A549 (cell line): ENCODE measurements around the gene FNDC10. TPM values are rescaled to one million over a fixed set of nuclear protein-coding genes. Genes with fewer than 3 reads are reported as not detected.
"Not testable (repeated sequence)": the region's sequence is repeated elsewhere in the genome, so short reads cannot be mapped to it uniquely, and the experiment has no call there.

ENCODE experiments used
- ATAC-seq, 2 experiments: fragments of 200-7000 bp in 1 of 2; fragments of >200 bp in 1 of 2; cut with Nextera tagmentation in 1 of 2; cut with Tn5 transposase in 1 of 2; 3 replicates each; pipeline versions ENCODE4 v1.8.0 to v1.9.1; 2018 to 2020; ENCODE audit warnings: mild to moderate bottlenecking in 1 of 2, moderate library complexity in 1 of 2
- CTCF ChIA-PET: fragments of 300-600 bp; sonication (Branson Sonifier 250); formaldehyde crosslinking; extraction: SDS; loops from one replicate; lab custom pipeline; 2021; ENCODE audit warnings: antibody characterized with exemption, inconsistent platforms; lab: Yijun Ruan, JAX
- POLR2A ChIA-PET: fragments of 350-600 bp; formaldehyde crosslinking; extraction: SDS; loops from one replicate; lab custom pipeline; 2021; ENCODE audit warnings: antibody characterized with exemption, inconsistent platforms; lab: Yijun Ruan, JAX
- DNase-seq, 2 experiments: peaks; one replicate each; pipeline versions ENCODE4 v3.0.0 to v3.0.0-alpha.2; 2011 to 2016; ENCODE audit warnings: low read depth in 1 of 2, low spot score in 1 of 2
- FAIRE-seq: peaks from 2 replicates; lab custom pipeline; 2011; peaks lifted over from hg19 to GRCh38; lab: Jason Lieb, UNC
- H3K27ac ChIP-seq, 2 experiments: fragments of >200 bp; sonication (Bioruptor Twin); formaldehyde crosslinking; 3 replicates each; pipeline ENCODE4 v1.5.1; 2016 to 2017
- H3K4me1 ChIP-seq: fragments of >200 bp; sonication (Bioruptor Twin); formaldehyde crosslinking; 3 replicates; pipeline ENCODE4 v1.6.1; 2016
- H3K4me2 ChIP-seq: fragments of >200 bp; sonication (Bioruptor Twin); formaldehyde crosslinking; 3 replicates; pipeline ENCODE4 v1.6.1; 2016
- H3K4me3 ChIP-seq: fragments of >200 bp; sonication (Bioruptor Twin); formaldehyde crosslinking; 3 replicates; pipeline ENCODE4 v1.5.1; 2016
- H3K9me3 ChIP-seq: fragments of >200 bp; sonication (Bioruptor Twin); formaldehyde crosslinking; 3 replicates; pipeline ENCODE4 v1.6.1; 2016
- CBX8 ChIP-seq: fragments of 200-600 bp; sonication (generic); IDR thresholded peaks from 2 replicates; pipeline ENCODE4 v1.6.1; 2016
- CEBPB ChIP-seq, 2 experiments: fragments of >200 bp in 1 of 2; sonication (Bioruptor Twin) in 1 of 2; formaldehyde crosslinking in 1 of 2; IDR thresholded peaks; 2 replicates each; pipeline ENCODE4 v1.6.1; 2012 to 2016
- CHD2 ChIP-seq: fragments of 150-350 bp; IDR thresholded peaks from 2 replicates; pipeline ENCODE4 v1.6.1; 2014; ENCODE audit warnings: low read length; ENCODE audit not compliant: partially characterized antibody
- CHD4 ChIP-seq: fragments of 200-600 bp; sonication (generic); IDR thresholded peaks from 2 replicates; pipeline ENCODE4 v1.6.1; 2016; ENCODE audit warnings: antibody characterized with exemption, mild to moderate bottlenecking, borderline replicate concordance
- EHF ChIP-seq: fragments of 250-450 bp; sonication (Bioruptor Pico); IDR thresholded peaks from 2 replicates; pipeline ENCODE4 v1.5.0; 2020; ENCODE audit warnings: mild to moderate bottlenecking
- EP300 ChIP-seq, 2 experiments: fragments of >200 bp; sonication (Bioruptor Twin); formaldehyde crosslinking; IDR thresholded peaks; 2 replicates in 1 of 2; 3 replicates in 1 of 2; pipeline ENCODE4 v1.6.1; 2016 to 2017
- FOSB ChIP-seq: fragments of 250-450 bp; sonication (Bioruptor Pico); IDR thresholded peaks from 2 replicates; pipeline ENCODE4 v1.5.0; 2020; ENCODE audit warnings: mild to moderate bottlenecking, moderate library complexity
- FOSL2 ChIP-seq, 2 experiments: fragments of 450-650 bp in 1 of 2; fragments of >200 bp in 1 of 2; sonication (Bioruptor Twin) in 1 of 2; formaldehyde crosslinking; IDR thresholded peaks; 2 replicates each; pipeline versions ENCODE4 v1.5.0 to v1.6.1; 2016 to 2020; ENCODE audit warnings: mild to moderate bottlenecking in 1 of 2, moderate library complexity in 1 of 2
- FOXS1 ChIP-seq: fragments of 250-450 bp; sonication (Bioruptor Pico); IDR thresholded peaks from 2 replicates; pipeline ENCODE4 v1.5.0; 2020; ENCODE audit warnings: mild to moderate bottlenecking, moderate library complexity
- HOXB13 ChIP-seq: fragments of 250-450 bp; sonication (Bioruptor Pico); IDR thresholded peaks from 2 replicates; pipeline ENCODE4 v1.5.0; 2020; ENCODE audit warnings: low read depth, mild to moderate bottlenecking, moderate library complexity
- JUNB ChIP-seq: fragments of >200 bp; sonication (Bioruptor Twin); formaldehyde crosslinking; IDR thresholded peaks from 2 replicates; pipeline ENCODE4 v1.6.1; 2016
- MAZ ChIP-seq: fragments of 150-350 bp; IDR thresholded peaks from 2 replicates; pipeline ENCODE4 v1.6.1; 2014; ENCODE audit warnings: antibody characterized with exemption, low read depth, low read length, borderline replicate concordance
- RNF2 ChIP-seq: fragments of 200-600 bp; sonication (generic); IDR thresholded peaks from 2 replicates; pipeline ENCODE4 v1.6.1; 2016; ENCODE audit warnings: low read depth, mild to moderate bottlenecking, antibody characterized with exemption, moderate library complexity, borderline replicate concordance
- TFCP2L1 ChIP-seq: fragments of 250-450 bp; sonication (Bioruptor Pico); IDR thresholded peaks from 2 replicates; pipeline ENCODE4 v1.5.0; 2021; ENCODE audit warnings: mild to moderate bottlenecking
- TP53 ChIP-seq: fragments of 250-450 bp; sonication (Bioruptor Pico); IDR thresholded peaks from 2 replicates; pipeline ENCODE4 v1.5.0; 2021; ENCODE audit warnings: mild to moderate bottlenecking, moderate library complexity
- WGBS: methylation state at CpG from one replicate; pipeline ENCODE4 v1.1.6; 2017; ENCODE audit errors: missing lambda C conversion rate; 5-methylcytosine and 5-hydroxymethylcytosine counted together
- polyA plus RNA-seq, 4 experiments: library from polyadenylated mRNA; depleted of rRNA in 3 of 4; stranded (reverse); fragments of >200 nt; fragmentation: RNase III in 1 of 4; extraction: RNeasy Plus Mini Kit Qiagen cat#74134 plus additional on column Dnase treatment in 1 of 4; gene quantifications; 2 replicates in 3 of 4; 3 replicates in 1 of 4; pipeline ENCODE4 v1.2.3, GENCODE V29; 2011 to 2017
- TF ChIP-seq, protein P1 (sequence below): fragments of 150-350 bp; IDR thresholded peaks from 2 replicates; pipeline ENCODE4 v1.6.1; 2014; ENCODE audit warnings: low read depth, mild to moderate bottlenecking, low read length
- TF ChIP-seq, protein P2 (sequence below): fragments of >200 bp; sonication (Bioruptor Twin); formaldehyde crosslinking; IDR thresholded peaks from 2 replicates; pipeline ENCODE4 v1.6.1; 2016

Gene FNDC10
- polyA plus RNA-seq, 2 of the 4 experiments (the other 2 are of a cell fraction): 0.56 to 4.0 TPM

DNA sequence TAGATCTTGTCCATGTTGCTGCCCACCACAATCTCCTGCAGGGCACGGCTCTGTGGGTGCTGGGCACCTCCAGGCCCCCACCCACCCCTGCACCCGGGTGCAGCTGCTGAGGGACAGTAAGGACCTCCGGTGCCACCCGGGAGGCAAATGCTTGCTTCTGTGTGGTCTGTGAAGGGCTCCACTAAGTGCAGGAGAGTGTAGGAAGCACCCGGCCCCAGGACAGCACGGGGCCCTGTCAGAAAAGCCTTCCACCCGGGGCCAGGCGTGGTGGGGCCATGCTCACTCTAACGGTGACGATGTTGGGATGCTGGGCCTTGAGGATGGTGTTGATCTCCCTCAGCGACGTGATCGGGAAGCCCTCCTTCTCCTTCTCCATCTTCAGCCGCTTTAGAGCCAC lies 37.5 kb upstream of the FNDC10 start:
- WGBS: 98% methylated on average over 7 of the region's 14 CpGs
- H3K27ac ChIP-seq, DNase-seq, H3K4me2 ChIP-seq, POLR2A ChIA-PET, H3K9me3 ChIP-seq, H3K4me1 ChIP-seq, CTCF ChIA-PET, ATAC-seq, H3K4me3 ChIP-seq, FAIRE-seq: not testable (repeated sequence)

DNA sequence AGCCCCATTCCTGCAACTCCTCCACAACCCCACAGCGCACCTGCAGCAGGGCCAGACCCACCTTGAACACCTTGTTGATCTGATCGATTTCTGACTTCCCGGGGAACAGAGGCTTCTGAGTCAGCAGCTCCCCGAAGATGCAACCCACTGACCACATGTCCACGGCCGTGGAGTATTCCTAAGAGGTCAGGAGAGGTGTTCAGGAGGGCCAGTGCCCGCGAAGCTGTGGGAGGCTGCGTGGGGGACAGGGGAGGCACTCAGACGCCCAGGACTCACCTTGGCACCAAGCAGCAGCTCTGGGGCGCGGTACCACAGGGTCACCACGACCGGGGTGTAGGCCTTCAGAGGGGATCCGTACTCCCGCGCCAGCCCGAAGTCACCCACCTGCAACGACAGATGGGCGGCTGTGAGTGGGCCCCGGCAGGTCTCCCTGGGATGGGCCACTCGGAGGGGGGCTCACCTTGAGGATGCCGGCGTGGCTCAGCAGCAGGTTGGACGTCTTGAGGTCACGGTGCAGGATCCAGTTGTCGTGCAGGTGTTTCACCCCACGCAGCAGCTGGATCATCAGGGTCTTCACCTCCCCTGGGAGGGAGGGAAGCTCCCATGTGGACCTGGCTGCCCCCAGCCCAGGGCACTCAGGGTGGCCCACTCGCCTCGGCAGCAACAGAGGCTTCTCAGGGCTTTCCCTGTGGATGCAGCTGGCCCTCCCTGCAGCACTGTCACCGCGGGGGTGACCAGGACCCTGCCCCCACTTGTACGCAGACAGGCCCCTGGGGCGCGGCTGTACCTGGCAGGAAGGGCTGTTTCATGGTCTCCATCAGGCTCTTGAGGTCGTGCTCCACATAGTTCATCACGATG lies 36.9 kb upstream of the FNDC10 start:
- H3K4me2 ChIP-seq, DNase-seq, H3K9me3 ChIP-seq, H3K27ac ChIP-seq, H3K4me3 ChIP-seq, CTCF ChIA-PET, POLR2A ChIA-PET, ATAC-seq, FAIRE-seq, H3K4me1 ChIP-seq: not testable (repeated sequence)
- WGBS: 95% methylated on average over 10 of the region's 37 CpGs

DNA sequence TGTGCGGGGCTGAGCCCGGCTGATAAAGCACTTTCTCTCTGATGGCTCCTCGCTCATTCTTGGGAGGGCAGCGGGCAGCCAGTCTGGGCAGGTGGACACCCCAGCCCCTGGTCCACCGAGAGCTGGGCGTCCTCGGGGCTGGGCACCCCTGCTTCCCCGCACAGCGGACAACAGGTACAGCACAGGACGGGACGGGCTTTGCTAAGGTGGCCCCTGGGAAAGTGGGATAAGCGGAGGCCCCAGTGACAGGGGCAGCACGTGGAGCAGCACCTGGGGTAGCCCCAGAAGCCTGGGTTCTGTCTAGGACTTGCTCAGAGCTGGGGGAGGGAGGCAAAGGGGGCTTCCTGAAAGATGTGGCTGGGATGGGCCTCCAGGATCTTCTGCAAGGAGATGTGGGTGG lies 34.7 kb upstream of the FNDC10 start:
- DNase-seq, H3K9me3 ChIP-seq, POLR2A ChIA-PET, CTCF ChIA-PET, H3K4me2 ChIP-seq, H3K27ac ChIP-seq, H3K4me3 ChIP-seq, FAIRE-seq, H3K4me1 ChIP-seq: not testable (repeated sequence)
- 89% methylated on average over 9 of the region's 13 CpGs for WGBS
- ATAC-seq: peak; percentile 3 to 19; a peak in 2 of 6 replicates

DNA sequence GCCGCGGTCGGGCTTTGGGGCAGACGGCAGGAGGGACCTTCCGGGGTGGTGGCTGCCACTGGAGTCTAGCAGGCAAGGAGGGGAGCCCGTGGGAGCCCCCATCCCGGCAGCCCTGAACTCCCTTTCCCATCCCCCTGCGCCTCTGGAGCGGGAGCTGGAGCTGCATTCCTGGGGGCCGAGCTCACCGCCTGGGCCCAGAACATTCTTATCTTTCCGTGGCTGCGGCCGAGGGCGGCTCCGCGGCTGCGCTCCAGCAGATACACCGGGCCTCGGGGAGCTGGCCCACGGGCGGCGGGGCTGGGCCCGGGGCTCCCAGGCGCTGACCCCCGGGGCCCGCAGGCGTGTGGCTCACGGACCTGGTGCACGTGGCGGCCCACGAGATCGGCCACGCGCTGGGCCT lies 33.5 kb upstream of the FNDC10 start:
- H3K4me1 ChIP-seq, H3K4me3 ChIP-seq, H3K4me2 ChIP-seq, ATAC-seq, H3K27ac ChIP-seq, FAIRE-seq, POLR2A ChIA-PET, CTCF ChIA-PET, H3K9me3 ChIP-seq, DNase-seq: not testable (repeated sequence)
- no CpG with 5 or more reads among the region's 35 CpGs for WGBS

DNA sequence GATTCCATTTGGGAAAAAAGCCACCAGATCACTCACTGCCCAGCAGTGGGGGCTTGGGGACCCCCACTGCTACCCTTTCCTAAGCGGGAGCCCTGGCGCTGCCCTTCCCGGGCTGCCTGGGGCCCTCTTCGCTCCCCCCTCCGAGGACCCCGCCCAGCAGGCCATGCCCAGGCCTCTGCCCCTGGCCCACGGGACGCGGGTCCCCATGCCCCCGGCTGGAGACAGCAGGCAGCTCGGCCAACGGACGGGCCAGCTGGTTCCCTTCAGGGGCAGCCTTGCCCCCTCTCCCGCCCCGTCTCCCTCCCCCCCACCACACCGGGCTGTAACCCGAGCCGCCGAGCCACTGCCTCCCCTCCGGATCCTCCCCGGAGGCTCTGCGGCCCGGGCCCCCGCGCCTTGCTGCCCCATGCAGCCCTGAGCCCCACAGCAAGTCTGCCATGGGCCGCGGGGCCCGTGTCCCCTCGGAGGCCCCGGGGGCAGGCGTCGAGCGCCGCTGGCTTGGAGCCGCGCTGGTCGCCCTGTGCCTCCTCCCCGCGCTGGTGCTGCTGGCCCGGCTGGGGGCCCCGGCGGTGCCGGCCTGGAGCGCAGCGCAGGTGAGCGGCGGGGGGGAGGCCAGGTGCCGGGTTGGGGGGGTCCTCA lies 32.0 kb upstream of the FNDC10 start, which contains the start of gene MMP23B:
MMP23B (plus strand) TSS at position 392 of the 639 bp plus-strand sequence; CDS start at position 438, 46 bp downstream.
- Histone ChIP-seq H3K4me2 (no peak within 1 kb of the TSS), H3K4me1 (no peaks in the 10 kb centered on the region), H3K4me3 (no peak within 1 kb of the TSS), H3K27ac (no peak within 1 kb of the TSS), H3K9me3 (no peaks in the 10 kb centered on the region)
- no peak for FAIRE-seq
- no peak for DNase-seq
- no peak for ATAC-seq
- ChIA-PET POLR2A (no interaction called here), CTCF (no interaction called here)
- 78% methylated on average over 5 of the region's 48 CpGs for WGBS
- no peak for TF ChIP-seq RNF2
- no peak for TF ChIP-seq CHD2

DNA sequence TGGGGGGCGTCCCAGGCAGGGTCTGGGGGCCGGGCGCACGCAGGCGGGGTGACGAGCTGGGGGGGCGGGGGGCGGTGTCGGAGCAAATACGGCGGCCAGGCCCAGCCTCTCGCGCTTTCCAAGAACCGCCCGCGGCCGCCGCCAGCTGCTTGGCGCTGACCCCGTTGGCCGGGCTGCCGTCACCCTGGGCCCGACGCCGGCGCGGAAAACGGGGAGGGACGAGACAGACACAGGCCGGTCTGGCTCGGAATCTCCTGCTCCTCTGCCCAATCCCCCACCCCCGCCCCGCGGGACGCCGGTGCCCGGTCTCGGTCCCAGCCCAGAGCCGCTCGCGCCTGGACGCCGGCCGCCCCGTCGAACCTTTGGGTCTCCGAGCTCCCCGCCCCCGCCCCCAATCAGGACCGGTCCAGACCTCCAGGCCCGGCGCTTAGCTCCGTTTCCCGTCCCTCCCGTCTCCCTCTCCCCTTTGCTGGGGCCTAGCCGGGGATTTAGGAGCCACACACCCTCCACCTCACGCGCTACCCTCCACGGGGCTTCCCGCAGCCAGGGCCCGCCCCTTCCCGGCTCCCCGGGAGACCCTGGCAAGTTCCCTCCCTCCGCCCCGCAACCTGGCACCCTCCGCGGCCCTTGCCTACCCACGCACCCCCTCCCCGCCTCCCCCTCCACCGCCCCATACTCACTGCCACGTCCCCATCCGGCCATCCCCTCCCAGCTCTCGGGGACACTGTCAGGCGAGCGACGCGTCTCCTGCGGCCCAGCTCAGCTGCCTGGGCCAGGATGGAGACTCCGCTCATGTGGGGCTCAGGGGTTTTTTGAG lies 31.2 kb upstream of the FNDC10 start:
- ChIA-PET CTCF (no interaction called here), POLR2A (no interaction called here)
- H3K9me3 ChIP-seq: no peaks in the 10 kb centered on the region
- no peak overlapping the region for H3K27ac ChIP-seq
- WGBS: 90% methylated on average over 9 of the region's 79 CpGs
- H3K4me3 ChIP-seq: no peak overlapping the region
- no peak for DNase-seq
- no peak for FAIRE-seq
- no peaks in the 10 kb centered on the region for H3K4me1 ChIP-seq
- no peak for ATAC-seq
- no peak overlapping the region for H3K4me2 ChIP-seq
- TF ChIP-seq, protein P1, sequence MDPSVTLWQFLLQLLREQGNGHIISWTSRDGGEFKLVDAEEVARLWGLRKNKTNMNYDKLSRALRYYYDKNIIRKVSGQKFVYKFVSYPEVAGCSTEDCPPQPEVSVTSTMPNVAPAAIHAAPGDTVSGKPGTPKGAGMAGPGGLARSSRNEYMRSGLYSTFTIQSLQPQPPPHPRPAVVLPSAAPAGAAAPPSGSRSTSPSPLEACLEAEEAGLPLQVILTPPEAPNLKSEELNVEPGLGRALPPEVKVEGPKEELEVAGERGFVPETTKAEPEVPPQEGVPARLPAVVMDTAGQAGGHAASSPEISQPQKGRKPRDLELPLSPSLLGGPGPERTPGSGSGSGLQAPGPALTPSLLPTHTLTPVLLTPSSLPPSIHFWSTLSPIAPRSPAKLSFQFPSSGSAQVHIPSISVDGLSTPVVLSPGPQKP: no peak
- no peak for TF ChIP-seq CEBPB (IDR thresholded peaks at IDR 0.05)
- TF ChIP-seq JUNB: no peak
- no peak for TF ChIP-seq EP300 (IDR thresholded peaks at IDR 0.05)
- TF ChIP-seq TFCP2L1 (CRISPR knock-in tag): no peak
- TF ChIP-seq, protein P2, sequence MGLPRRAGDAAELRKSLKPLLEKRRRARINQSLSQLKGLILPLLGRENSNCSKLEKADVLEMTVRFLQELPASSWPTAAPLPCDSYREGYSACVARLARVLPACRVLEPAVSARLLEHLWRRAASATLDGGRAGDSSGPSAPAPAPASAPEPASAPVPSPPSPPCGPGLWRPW: no peak
- TF ChIP-seq FOXS1 (CRISPR knock-in tag): no peak
- TF ChIP-seq MAZ: no peak
- TF ChIP-seq TP53: no peak
- no peak for TF ChIP-seq CBX8
- no peak for TF ChIP-seq HOXB13 (CRISPR knock-in tag)
- TF ChIP-seq CHD4: no peak
- no peak for TF ChIP-seq FOSB (CRISPR knock-in tag)
- no peak for TF ChIP-seq FOSL2 (IDR thresholded peaks at IDR 0.05)
- no peak for TF ChIP-seq FOSL2 (CRISPR knock-in tag; IDR thresholded peaks at IDR 0.05)
- TF ChIP-seq EHF (CRISPR knock-in tag): no peak
